HCT116 (cell line): Measurements from ENCODE around the gene F2RL2.

Source experiments
- CTCF ChIP-seq, 3 experiments: fragments of 200-600 bp in 1 of 3; sonication (generic) in 1 of 3; IDR thresholded peaks in 2 of 3; conservative IDR thresholded peaks in 1 of 3; 2 replicates each; pipeline ENCODE4 v1.5.1; 2012 to 2017; ENCODE audit warnings: low read depth in 2 of 3, low read length in 2 of 3, antibody characterized with exemption in 1 of 3, borderline replicate concordance in 1 of 3, control low read depth in 1 of 3, mild to moderate bottlenecking in 1 of 3, mixed read lengths in 1 of 3, mixed run types in 1 of 3, moderate library complexity in 1 of 3; ENCODE audit not compliant: insufficient read depth in 1 of 3
- POLR2A ChIP-seq: IDR thresholded peaks from 2 replicates; pipeline ENCODE4 v1.7.0; 2011; ENCODE audit warnings: borderline replicate concordance; ENCODE audit not compliant: insufficient read depth, insufficient read length; ENCODE audit errors: extremely low read depth
- POLR2AphosphoS5 ChIP-seq: IDR thresholded peaks from 2 replicates; pipeline ENCODE4 v1.6.1; 2011; ENCODE audit warnings: mild to moderate bottlenecking, low read depth, low read length, moderate library complexity
- ZFX ChIP-seq: fragments of 450-650 bp; IDR thresholded peaks from 2 replicates; pipeline ENCODE4 v1.6.1; 2017
- ZNF274 ChIP-seq: fragments of 200-500 bp; sonication (Bioruptor generic); IDR thresholded peaks from 2 replicates; pipeline ENCODE4 v1.6.1; 2014; ENCODE audit warnings: mild to moderate bottlenecking, low read depth, low read length, inconsistent platforms

DNA sequence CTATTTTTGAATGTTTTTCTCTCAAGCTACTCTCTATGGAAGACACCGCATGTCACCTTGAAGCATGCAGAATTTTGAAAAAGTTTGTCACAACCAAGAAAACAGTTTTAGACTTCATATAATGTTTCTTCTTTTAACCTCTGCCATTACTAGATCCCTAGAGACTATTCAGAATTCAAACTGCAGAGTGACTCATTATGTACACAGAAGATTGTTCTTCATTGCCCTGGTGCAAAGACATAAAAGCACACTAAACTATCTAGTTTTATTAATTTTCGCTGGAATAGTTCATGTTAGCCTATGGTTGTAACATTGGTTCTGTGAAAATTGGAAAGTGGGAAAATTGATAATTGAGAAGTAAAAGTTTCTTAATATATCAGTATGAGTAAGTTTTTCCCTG lies 18.4 kb downstream of the F2RL2 start:
- TF ChIP-seq CTCF (IDR thresholded peaks at IDR 0.05 in 2 of 3, conservative IDR thresholded peaks at IDR 0.05 in 1 of 3; ENCODE audit: borderline replicate concordance in 1 of 3, insufficient read depth in 1 of 3, low read depth in 2 of 3, low read length in 2 of 3) (no peak), ZNF274 (no peak), POLR2A (no peak), ZFX (no peak), POLR2AphosphoS5 (no peak)
